ENCODE measurements around the gene CPD. TPM values are rescaled to one million over a fixed set of nuclear protein-coding genes. Genes with fewer than 3 reads are reported as not detected.

The CPD gene
- total and polyA plus RNA-seq, 4 donors: 19.1 to 139 (median 58.8) TPM

DNA sequence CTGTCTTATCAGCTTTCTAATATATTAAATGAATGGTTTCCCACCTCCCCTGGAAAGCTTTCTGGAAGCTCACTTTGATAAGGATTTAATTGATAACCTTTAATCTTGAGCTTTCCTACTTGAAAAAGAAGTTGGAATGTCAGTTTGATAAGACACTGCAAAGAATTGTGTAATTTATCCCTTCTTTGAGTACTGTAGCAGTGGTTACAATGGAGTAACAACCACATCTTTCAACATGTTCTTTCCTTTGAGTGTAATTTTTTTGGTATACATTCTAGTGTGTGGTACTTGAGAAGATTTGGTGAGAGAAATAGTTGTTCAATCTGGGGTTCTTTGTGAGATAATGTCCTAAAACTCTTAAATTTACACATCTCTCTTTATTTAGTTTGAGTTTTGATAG lies 43.4 kb downstream of the CPD start:
- Histone ChIP-seq H3K27me3 (ENCODE audit: control insufficient read depth in 4 of 4, insufficient read depth in 4 of 4, low read length in 3 of 4) (no peaks in the 10 kb centered on the region), H3K27ac (ENCODE audit: low read depth in 1 of 2, low read length in 2 of 2) (no peak overlapping the region), H3K4me3 (ENCODE audit: low read depth in 1 of 3, low read length in 3 of 3) (no peak overlapping the region), H3K9me3 (ENCODE audit: control insufficient read depth in 4 of 4, low read length in 3 of 4) (no peaks in the 10 kb centered on the region), H3K9ac (ENCODE audit: low read depth in 1 of 2, low read length in 2 of 2) (no peak overlapping the region), H3K36me3 (ENCODE audit: control insufficient read depth in 4 of 4, insufficient read depth in 3 of 4, low read depth in 1 of 4, low read length in 3 of 4) (peaks cover 2 to 21% (median 12%) of the 10 kb centered on the region in 4 donors), H3K4me1 (ENCODE audit: control insufficient read depth in 4 of 4, insufficient read depth in 4 of 4, low read length in 3 of 4) (no peaks in the 10 kb centered on the region)
- DNase-seq (ENCODE audit: low spot score): no peak
- TF ChIP-seq, protein P1, sequence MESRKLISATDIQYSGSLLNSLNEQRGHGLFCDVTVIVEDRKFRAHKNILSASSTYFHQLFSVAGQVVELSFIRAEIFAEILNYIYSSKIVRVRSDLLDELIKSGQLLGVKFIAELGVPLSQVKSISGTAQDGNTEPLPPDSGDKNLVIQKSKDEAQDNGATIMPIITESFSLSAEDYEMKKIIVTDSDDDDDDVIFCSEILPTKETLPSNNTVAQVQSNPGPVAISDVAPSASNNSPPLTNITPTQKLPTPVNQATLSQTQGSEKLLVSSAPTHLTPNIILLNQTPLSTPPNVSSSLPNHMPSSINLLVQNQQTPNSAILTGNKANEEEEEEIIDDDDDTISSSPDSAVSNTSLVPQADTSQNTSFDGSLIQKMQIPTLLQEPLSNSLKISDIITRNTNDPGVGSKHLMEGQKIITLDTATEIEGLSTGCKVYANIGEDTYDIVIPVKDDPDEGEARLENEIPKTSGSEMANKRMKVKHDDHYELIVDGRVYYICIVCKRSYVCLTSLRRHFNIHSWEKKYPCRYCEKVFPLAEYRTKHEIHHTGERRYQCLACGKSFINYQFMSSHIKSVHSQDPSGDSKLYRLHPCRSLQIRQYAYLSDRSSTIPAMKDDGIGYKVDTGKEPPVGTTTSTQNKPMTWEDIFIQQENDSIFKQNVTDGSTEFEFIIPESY (IDR thresholded peaks at IDR 0.05): no peak
- TF ChIP-seq RXRA (IDR thresholded peaks at IDR 0.05): no peak
- no peak for TF ChIP-seq SP1 (IDR thresholded peaks at IDR 0.05)
- TF ChIP-seq, protein P2, sequence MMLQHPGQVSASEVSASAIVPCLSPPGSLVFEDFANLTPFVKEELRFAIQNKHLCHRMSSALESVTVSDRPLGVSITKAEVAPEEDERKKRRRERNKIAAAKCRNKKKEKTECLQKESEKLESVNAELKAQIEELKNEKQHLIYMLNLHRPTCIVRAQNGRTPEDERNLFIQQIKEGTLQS (IDR thresholded peaks at IDR 0.05): no peak
- TF ChIP-seq, protein P3, sequence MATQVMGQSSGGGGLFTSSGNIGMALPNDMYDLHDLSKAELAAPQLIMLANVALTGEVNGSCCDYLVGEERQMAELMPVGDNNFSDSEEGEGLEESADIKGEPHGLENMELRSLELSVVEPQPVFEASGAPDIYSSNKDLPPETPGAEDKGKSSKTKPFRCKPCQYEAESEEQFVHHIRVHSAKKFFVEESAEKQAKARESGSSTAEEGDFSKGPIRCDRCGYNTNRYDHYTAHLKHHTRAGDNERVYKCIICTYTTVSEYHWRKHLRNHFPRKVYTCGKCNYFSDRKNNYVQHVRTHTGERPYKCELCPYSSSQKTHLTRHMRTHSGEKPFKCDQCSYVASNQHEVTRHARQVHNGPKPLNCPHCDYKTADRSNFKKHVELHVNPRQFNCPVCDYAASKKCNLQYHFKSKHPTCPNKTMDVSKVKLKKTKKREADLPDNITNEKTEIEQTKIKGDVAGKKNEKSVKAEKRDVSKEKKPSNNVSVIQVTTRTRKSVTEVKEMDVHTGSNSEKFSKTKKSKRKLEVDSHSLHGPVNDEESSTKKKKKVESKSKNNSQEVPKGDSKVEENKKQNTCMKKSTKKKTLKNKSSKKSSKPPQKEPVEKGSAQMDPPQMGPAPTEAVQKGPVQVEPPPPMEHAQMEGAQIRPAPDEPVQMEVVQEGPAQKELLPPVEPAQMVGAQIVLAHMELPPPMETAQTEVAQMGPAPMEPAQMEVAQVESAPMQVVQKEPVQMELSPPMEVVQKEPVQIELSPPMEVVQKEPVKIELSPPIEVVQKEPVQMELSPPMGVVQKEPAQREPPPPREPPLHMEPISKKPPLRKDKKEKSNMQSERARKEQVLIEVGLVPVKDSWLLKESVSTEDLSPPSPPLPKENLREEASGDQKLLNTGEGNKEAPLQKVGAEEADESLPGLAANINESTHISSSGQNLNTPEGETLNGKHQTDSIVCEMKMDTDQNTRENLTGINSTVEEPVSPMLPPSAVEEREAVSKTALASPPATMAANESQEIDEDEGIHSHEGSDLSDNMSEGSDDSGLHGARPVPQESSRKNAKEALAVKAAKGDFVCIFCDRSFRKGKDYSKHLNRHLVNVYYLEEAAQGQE (IDR thresholded peaks at IDR 0.05): no peak
- TF ChIP-seq JUND (IDR thresholded peaks at IDR 0.05): no peak
- no peak for TF ChIP-seq FOXA2 (IDR thresholded peaks at IDR 0.05)
- TF ChIP-seq, protein P4, sequence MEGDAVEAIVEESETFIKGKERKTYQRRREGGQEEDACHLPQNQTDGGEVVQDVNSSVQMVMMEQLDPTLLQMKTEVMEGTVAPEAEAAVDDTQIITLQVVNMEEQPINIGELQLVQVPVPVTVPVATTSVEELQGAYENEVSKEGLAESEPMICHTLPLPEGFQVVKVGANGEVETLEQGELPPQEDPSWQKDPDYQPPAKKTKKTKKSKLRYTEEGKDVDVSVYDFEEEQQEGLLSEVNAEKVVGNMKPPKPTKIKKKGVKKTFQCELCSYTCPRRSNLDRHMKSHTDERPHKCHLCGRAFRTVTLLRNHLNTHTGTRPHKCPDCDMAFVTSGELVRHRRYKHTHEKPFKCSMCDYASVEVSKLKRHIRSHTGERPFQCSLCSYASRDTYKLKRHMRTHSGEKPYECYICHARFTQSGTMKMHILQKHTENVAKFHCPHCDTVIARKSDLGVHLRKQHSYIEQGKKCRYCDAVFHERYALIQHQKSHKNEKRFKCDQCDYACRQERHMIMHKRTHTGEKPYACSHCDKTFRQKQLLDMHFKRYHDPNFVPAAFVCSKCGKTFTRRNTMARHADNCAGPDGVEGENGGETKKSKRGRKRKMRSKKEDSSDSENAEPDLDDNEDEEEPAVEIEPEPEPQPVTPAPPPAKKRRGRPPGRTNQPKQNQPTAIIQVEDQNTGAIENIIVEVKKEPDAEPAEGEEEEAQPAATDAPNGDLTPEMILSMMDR (IDR thresholded peaks at IDR 0.05; ENCODE audit: low read depth, low read length, missing input control): no peak
- no peak for TF ChIP-seq HNF4A (conservative IDR thresholded peaks at IDR 0.05)
- TF ChIP-seq YY1 (IDR thresholded peaks at IDR 0.05): no peak
- no peak for TF ChIP-seq TAF1 (conservative IDR thresholded peaks at IDR 0.05)
- no peak for TF ChIP-seq FOXA1 (IDR thresholded peaks at IDR 0.05)
- TF ChIP-seq GABPA (IDR thresholded peaks at IDR 0.05 in 1 of 2, conservative IDR thresholded peaks at IDR 0.05 in 1 of 2): no peak
- no peak for TF ChIP-seq NR2F2 (IDR thresholded peaks at IDR 0.05)
- no peak for TF ChIP-seq RAD21 (IDR thresholded peaks at IDR 0.05)
- no peak for TF ChIP-seq EGR1 (IDR thresholded peaks at IDR 0.05; ENCODE audit: low read depth in 2 of 2)
- TF ChIP-seq, protein P5, sequence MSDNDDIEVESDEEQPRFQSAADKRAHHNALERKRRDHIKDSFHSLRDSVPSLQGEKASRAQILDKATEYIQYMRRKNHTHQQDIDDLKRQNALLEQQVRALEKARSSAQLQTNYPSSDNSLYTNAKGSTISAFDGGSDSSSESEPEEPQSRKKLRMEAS (IDR thresholded peaks at IDR 0.05): no peak
- no peak for TF ChIP-seq HNF4G (IDR thresholded peaks at IDR 0.05)
